HG03457 (cell line): ENCODE results near the gene SUPT6H.

ENCODE experiments used
- ATAC-seq: cut with Tn5 transposase; IDR thresholded peaks from one replicate; pipeline ENCODE4 v1.9.1; 2021; ENCODE audit warnings: moderate number of reproducible peaks; ENCODE audit not compliant: unreplicated experiment

Gene SUPT6H

DNA sequence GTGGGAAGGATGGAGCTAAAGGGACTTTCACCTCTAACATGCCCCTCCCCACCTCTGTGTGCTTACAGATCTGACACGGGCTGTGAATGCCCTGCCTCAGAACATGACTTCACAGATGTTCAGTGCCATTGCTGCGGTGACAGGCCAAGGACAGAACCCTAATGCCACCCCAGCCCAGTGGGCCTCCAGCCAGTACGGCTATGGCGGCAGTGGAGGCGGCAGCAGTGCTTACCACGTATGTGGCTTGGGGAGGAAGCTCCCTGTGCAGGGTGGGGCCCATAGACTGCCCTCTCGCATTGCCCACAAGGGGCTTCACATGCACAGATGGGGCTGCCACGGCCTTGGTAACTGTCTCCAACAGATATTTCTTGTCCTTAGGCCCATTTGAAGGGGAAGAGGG lies 38.3 kb downstream of the SUPT6H start:
- ATAC-seq: no peak

GRCh38 chr17:28700830-28701492 lies 39.0 kb downstream of the SUPT6H start:
- ATAC-seq: no peak

DNA sequence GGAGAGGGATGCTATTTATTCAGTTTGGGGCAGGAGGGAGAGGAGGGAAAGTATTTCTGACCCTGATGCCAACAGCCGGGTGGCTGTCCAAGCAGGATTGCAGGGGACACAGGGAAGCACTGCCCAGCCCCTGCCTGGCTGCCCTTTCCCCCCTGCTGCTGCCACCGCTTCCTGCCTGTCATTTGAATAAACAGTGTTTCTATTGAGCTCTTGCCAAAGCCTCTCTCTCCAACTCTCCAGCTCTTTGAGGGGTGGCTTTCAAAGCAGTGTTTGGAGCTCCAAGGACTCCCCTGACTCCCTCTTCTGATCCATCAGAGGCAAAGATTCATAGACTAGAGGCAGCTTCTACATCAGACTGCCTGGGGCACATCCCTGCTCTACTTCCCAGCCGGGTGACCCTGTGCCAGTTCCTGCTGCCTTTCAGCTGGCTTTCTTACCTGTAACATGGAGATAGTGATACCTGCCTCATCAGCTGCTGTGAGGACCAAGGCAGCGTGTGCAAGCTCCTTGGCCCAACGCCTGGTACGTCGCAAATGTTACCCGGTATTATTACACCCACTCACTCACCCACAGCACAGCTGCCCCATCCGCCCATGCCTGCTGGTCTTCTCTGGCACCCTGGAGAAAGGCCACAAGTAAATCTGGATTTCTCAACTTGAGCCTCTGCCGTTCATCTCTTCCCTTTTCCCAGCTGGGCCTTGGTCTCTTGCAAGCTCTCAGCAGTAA lies 40.2 kb downstream of the SUPT6H start:
- ATAC-seq: no peak

GRCh38 chr17:28702752-28703150 lies 40.7 kb downstream of the SUPT6H start:
- no peak for ATAC-seq

DNA sequence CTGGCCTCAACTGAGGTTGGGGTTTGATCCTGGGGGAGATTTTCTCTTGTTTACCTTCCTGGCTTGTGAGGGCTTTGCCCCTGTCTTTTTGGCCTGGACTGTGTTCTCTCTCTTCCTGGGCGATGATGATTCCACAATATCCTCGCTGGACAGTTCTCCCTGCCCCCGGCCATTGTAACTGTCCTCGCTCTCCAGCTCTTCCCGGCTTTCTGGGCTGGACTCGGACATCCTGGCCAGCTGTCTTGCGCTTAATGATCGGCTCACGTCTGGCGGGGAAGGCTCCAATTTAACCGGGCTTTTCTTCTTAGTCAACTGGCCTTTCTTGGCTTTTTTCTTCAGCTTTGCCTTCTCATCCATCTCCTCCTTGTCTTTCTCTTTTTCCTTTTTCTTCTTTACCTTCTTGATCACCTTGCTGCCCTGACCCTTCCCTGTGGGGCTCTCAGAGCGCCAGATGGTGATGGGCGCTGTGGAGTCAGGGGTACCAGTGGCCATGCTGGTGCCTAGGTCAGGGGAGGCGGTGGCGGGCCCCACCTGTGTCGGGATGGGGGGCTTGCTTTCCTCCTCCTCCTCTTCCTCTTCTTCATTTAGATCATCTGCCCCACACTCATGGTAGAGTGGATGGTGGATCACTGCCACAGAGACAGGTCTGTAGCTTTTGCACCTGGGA lies 41.7 kb downstream of the SUPT6H start:
- ATAC-seq: no peak

GRCh38 chr17:28704219-28704858 lies 42.3 kb downstream of the SUPT6H start:
- no peak for ATAC-seq

DNA sequence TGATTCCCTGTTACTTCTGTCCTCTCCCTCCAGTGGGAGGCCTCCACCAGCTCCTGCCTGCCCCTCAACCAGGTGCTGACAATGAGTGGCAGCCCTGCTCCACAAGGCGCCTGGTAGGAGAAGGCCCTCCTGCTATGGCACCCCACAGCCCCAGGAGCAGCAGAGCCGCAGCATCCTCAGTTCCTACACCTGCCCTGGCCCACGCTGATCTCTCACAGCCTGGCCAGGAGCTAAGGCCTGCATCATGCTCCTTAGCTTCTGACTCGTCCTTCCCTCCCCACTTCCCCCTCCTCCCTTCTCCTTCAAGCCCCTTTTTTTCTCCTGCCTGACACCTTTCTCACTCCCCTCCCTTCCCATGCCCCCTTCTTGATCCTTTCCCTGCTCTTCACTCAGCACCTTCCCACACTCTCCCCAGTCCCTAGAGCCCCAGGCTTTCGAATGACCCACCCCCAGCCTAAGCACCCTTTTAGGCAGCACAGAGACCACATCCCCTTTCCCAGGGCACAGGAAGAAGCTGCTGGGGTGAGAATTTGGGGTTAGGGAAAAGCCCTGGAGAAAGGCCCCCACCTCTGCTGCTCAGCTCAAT lies 43.2 kb downstream of the SUPT6H start:
- ATAC-seq: no peak

DNA sequence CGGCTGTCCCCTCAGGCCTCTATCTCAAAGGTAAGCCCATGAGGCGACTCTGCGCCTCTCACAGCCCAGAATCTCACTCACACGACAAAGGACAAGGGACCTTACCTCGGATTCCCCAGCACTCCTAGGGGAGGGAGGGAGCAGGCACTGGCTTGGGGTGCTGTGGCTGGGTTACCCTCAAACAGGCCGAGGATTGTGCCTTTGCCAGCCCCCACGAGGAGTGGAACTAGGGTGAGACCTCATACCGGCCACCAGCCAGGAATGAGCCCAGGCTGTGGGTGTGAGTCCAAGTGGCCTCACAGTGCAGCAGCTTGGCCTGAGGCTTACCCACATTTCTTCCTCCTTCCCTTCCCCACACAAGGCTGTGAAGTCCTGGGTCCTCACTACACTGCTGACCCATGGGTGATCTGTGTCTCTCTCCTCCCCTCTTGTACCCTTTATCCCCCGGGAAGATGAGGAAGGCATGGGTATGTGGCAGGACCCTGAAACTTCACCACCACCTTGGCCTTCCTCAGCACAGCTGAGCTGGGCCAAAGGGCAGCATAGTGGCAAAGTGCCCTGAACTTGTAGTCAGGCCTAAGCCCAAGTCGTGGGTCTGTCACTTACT lies 43.8 kb downstream of the SUPT6H start:
- no peak for ATAC-seq

DNA sequence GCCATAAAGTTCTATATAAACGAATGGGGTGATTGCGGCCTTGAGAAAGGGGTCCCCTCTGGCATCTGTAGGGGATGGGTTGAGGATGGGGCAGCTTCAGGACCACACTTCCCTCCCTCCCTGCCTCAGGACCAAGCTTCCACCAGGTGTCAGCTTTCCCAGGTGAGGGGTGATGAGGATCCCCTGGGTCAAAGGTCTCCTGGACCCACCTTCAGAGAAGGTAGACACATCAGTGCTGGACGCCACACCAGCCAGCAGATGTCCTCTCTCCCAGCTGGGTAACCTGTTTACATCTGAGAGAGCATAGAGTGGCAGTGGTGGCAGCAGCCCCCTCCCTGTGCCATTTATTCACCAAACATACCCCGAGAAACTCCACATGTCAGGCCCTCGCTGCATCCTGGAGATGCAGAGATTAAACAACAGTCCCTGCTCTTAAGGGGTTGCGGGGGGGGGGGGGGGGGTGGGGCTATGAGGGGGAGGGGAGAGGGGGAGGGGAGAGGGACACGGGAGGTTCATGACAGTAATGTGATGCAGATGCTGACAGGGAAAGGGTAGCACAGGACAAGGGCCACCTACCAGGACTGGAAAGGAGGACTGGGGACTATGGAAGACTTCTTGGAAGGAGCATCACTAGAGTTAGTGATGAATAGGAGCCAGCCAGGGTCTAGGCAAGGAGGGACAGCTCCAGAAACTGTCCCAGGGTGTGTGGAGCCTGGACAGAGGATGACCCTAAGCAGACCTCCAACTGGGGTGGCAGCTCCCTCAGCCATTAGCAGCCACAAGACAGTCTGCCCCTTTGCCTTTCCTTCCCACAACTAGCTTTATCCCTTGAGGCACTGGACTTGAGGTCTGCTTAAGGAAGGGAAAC lies 44.7 kb downstream of the SUPT6H start:
- no peak for ATAC-seq

GRCh38 chr17:28707339-28707720 lies 45.3 kb downstream of the SUPT6H start:
- no peak for ATAC-seq

- no peak for ATAC-seq
Observed at GRCh38 chr17:28710861-28711722, 49.1 kb downstream of the SUPT6H start.

DNA sequence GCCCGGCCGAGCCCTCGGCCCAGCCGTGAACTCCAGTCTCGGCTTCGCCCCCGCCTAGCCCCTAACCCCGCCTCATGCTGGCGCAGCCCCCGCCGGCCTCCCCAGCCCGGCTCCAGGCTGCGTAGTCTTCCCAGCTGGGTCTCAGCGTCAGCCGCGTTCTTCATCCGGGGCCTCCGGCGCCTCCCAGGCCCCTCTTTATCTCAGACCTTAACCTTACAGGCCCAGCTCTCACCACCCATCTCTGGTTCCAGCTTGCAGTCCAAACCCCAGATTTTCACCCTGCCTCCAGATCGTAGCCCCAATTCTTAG lies 49.7 kb downstream of the SUPT6H start, which contains the start of gene PROCA1:
Gene PROCA1, minus strand, starts transcription at position 166 of the 309 bp plus-strand sequence. CDS start 228 bp downstream, outside the sequence.
- ATAC-seq: no peak

- ATAC-seq: no peak
Observed at GRCh38 chr17:28712032-28712704, 50.2 kb downstream of the SUPT6H start.

- ATAC-seq: no peak
Observed at GRCh38 chr17:28712705-28713415, 50.9 kb downstream of the SUPT6H start.

GRCh38 chr17:28714281-28714680 lies 52.3 kb downstream of the SUPT6H start:
- no peak for ATAC-seq

DNA sequence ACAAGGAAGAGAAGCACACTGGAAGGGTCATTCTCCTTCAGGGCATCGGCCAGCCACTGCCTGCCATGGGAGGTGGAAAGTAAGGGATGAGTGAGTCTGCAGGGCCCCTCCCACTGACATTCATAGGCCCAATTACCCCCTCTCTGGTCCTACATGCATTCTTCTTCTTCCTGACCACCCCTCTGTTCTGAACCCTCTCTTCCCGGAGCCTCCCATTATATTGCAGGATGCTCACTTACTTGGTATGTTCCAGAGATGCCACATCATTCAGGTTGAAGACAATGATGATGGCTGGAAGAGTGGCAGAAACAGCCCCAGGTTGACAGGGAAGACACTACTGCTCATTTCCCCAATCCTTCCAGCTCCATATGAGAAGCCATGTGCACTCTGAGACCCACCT lies 53.2 kb downstream of the SUPT6H start:
- ATAC-seq: no peak

- ATAC-seq: no peak
Observed at GRCh38 chr17:28716740-28717577, 55.0 kb downstream of the SUPT6H start.
